GM18873 (cell line): ENCODE results near the gene CDC37L1.
"Not testable (repeated sequence)": the region's sequence is repeated elsewhere in the genome, so short reads cannot be mapped to it uniquely, and the experiment has no call there.

Experiments
- ATAC-seq: cut with Tn5 transposase; IDR thresholded peaks from one replicate; pipeline ENCODE4 v1.9.1; 2021; ENCODE audit warnings: mild to moderate bottlenecking, moderate library complexity, moderate number of reproducible peaks; ENCODE audit not compliant: unreplicated experiment, low FRiP score

Gene CDC37L1

DNA sequence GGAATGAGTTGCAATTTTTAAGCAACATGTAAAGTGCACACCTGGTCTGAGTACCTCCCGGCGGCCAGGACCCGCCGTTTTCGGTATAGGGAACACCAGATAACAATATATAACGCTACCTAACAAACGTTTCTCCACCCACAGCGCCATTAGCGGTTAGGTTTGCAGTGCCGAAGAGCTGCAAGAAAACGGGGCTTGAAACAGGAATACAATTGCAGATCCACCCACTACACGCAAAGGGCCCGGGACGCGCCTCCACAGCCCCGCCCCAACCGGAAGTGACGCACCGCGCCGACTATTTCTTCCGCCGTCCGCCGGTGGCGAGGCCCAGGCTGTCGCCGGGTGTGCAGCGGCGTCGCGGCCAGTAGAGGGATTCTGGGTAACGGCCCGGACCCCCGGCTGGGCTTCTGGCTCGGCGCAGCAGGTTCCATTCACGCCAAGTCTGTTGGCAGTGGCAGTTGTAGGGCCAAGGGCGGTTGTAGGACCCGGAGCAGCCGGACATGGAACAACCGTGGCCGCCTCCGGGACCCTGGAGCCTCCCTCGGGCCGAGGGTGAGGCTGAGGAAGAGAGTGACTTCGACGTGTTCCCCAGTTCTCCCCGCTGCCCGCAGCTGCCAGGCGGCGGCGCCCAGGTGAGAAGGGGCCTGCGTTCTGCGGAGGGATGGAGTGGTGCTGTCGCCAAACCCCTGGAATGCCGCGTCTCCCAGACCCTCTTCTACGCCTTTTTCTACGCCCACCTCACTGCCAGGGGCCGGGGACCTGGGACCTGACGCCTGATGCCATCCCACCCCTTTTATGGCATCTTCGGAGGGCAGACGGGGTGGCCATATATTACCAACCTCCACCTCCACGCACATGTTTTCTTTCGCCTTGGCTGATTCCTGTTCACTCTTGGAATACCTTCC lies at the start of gene CDC37L1:
Gene CDC37L1, plus strand, starts transcription at position 302 of the 905 bp plus-strand sequence. Its CDS starts 199 bp downstream, at position 501.
- peak; percentile 96 for ATAC-seq

- no peak for ATAC-seq
Observed at GRCh38 chr9:4630836-4631235, 48.5 kb upstream of the CDC37L1 start.

- no peak for ATAC-seq
Observed at GRCh38 chr9:4638968-4639367, 40.4 kb upstream of the CDC37L1 start.

DNA sequence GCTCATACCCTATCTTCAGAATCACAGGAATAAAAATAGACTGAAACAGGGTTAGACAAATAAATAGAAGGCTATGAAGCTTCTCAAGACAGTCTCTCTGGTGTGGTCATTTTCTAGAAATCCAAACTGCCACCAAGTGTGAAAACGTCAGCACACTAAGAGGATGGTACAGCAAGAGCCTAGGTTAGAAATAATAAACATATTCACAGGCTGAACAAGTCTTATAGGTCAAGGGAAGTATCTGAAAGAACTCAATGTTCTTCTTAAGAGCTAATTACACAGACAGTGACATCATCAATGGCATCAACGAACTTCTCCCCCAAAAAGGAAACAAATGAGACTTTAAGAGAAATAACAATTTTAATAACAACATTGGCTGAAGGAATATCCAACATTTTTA lies 39.9 kb upstream of the CDC37L1 start:
- no peak for ATAC-seq

- no peak for ATAC-seq
Observed at GRCh38 chr9:4640027-4640426, 39.3 kb upstream of the CDC37L1 start.

GRCh38 chr9:4642351-4642750 lies 37.0 kb upstream of the CDC37L1 start:
- ATAC-seq = no peak

DNA sequence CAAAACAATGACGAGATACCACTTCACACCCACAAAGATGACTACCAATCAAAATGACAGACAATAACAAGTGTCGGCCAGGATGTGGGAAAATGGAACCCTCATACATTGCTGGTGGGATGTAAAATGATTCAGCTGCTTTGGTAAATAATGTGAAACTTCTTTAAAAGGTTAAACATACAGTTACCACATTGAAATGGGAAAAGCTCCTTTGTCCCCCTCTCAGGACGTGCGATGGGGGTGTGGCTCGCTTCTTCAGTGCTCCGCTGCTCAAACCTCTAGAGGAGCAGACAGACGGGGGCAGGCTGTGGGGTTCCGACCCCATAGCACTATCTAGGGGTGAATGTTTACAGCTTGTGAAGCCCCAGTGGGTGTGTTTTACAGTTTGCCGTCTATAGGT lies 25.3 kb upstream of the CDC37L1 start:
- ATAC-seq = no peak

- no peak for ATAC-seq
Observed at GRCh38 chr9:4654538-4654937, 24.8 kb upstream of the CDC37L1 start.

DNA sequence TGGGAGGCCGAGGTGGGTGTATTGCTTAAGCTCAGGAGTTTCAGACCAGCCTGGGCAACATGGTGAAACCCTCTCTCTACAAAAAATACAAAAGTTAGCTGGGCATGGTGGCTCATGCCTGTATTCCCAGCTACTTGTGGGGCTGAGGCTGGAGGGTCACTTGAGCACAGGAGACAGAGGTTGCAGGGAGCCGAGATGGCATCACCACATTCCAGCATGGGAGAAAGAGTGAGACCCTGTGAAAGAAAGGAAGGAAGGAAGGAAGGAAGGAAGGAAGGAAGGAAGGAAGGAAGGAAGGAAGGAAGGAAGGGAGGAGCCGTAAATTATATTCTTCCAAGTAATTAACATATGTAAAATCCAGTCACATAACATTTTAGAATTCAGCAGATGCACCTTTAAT lies 23.2 kb upstream of the CDC37L1 start:
- ATAC-seq = not testable (repeated sequence)

GRCh38 chr9:4656621-4657020 lies 22.7 kb upstream of the CDC37L1 start:
- no peak for ATAC-seq

DNA sequence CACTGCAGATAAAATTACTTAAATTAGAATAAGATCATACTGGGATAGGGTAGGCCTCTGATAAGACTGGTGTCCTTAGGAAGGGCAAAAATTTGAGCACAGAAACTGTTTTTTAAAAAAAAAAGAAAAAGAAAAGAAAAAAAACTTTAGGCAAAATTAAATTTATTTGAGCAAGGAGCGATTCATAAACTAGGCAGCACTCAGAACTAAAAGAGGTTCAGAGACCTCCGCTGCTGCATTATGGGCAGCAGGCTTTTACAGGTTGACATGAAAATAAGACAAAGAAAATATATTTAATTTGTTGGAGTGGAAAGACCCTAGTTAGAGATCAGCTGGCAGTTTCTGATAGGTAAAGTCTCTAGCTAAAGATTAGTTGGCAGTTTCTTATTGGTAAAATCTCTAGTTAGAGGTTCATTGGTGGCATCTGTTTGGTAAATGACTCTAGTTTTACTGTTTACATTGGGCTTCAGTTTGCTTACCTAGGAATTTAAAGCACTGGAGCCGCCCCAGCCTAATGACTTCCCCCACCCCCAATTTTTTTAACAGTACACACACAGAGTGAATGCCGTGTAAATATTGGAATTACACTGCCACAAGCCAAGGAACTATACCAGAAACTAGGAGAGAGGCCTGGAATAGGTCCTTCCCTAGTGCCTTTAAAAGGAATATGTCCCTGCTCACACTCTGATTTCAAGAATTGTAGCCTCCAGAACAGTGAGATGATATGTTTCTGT lies 21.8 kb upstream of the CDC37L1 start:
- no peak for ATAC-seq

DNA sequence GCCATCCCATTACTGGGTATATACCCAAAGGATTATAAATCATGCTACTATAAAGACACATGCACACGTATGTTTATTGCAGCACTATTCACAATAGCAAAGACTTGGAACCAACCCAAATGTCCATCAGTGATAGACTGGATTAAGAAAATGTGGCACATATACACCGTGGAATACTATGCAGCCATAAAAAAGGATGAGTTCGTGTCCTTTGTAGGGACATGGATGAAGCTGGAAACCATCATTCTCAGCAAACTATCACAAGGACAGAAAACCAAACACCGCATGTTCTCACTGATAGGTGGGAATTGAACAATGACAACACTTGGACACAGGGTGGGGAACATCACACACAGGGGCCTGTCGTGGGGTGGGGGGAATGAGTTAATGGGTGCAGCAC lies 18.7 kb upstream of the CDC37L1 start:
- ATAC-seq = not testable (repeated sequence)

- no peak for ATAC-seq
Observed at GRCh38 chr9:4661165-4661564, 18.2 kb upstream of the CDC37L1 start.

GRCh38 chr9:4661611-4662010 lies 17.8 kb upstream of the CDC37L1 start:
- no peak for ATAC-seq

DNA sequence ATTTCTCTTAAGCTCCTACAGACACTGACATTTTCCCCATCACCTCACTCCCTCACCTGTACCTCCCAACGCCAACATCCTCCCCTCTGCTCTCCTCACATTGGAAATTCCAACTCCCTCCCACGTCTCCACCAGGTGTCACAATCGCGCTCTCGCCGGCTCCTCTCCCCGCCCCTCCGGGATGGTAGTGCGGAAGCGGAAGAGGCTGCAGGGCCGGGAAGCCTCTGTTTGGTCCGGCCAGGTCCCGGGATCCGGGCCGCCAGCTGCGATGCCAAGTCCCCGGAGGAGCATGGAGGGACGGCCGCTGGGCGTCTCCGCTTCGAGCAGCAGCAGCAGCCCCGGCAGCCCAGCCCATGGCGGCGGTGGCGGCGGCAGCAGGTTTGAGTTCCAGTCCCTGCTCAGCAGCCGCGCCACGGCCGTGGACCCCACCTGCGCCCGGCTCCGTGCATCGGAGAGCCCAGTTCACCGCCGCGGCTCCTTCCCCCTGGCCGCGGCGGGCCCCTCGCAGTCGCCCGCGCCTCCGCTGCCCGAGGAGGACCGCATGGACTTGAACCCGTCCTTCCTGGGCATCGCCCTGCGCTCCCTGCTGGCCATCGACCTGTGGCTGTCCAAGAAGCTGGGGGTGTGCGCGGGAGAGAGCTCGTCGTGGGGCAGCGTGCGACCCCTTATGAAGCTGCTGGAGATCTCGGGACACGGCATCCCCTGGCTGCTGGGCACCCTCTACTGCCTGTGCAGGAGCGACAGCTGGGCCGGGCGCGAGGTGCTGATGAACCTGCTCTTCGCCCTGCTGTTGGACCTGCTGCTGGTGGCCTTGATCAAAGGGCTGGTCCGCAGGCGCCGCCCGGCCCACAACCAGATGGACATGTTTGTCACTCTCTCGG lies 17.0 kb upstream of the CDC37L1 start, which contains the start of gene PLPP6:
Gene PLPP6, plus strand, starts transcription at position 187 of the 881 bp plus-strand sequence. Its CDS starts 82 bp downstream, at position 269.
- peak; percentile 78 for ATAC-seq

DNA sequence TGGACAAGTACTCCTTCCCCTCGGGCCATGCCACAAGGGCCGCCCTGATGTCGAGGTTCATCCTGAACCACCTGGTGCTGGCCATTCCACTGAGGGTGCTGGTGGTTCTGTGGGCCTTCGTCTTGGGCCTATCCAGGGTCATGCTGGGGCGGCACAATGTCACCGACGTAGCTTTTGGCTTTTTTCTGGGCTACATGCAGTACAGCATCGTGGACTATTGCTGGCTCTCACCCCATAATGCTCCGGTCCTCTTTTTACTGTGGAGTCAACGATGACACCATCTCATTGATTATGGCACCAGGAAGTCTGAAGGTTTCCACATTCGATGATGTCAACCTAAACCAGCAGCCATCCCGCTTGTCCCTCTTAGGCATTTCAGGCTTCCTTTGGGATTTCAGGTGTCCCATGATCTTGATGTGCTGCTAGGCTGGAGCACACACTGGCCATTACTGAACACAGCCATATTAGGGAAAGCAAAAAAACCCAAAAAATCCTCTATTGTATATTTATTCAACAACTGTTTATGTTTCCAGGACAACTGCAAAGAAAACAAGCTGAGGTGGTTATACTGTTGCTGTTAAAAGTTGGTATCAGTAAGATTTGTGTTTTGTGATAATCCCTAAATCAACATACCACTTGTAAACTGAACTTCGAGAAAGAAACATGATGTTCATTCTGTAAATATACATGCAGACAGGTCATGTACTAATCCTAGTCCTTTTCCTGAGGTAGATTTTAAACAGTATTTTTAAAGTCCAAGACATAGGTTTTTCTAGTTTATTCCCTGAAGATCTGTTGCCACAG lies 16.2 kb upstream of the CDC37L1 start:
- no peak for ATAC-seq

GRCh38 chr9:4663956-4664355 lies 15.4 kb upstream of the CDC37L1 start:
- no peak for ATAC-seq

- ATAC-seq = no peak
Observed at GRCh38 chr9:4665357-4665756, 14.0 kb upstream of the CDC37L1 start.

GRCh38 chr9:4666042-4666699 lies 13.2 kb upstream of the CDC37L1 start, which contains the start of gene SPATA6L:
Gene SPATA6L, minus strand, starts transcription at chr9:4666480. Its CDS starts 230 bp downstream, at chr9:4666250.
- no peak for ATAC-seq
